GM11168 (cell line): ENCODE data around the gene EVL.

Source experiments
- in situ Hi-C: fragments of 300-500 bp; cut with MboI; formaldehyde crosslinking; loops from one replicate; pipeline ENCODE4 v1.12.0; 2022; ENCODE audit warnings: low sequenced_read_pairs; ENCODE audit not compliant: unreplicated experiment

EVL gene

GRCh38 chr14:100191584-100192249, 126.5 kb downstream of the EVL start:
- in situ Hi-C loops = no loop called here

- in situ Hi-C loops = no loop called here
Measured at GRCh38 chr14:100192250-100192671, 127.0 kb downstream of the EVL start.

- in situ Hi-C loops = no loop called here
Measured at GRCh38 chr14:100192672-100193416, 127.6 kb downstream of the EVL start.
